ENCODE data around the gene IRF2BP1.

IRF2BP1 gene

GRCh38 chr19:45860359-45861259, 25.3 kb downstream of the IRF2BP1 start:
- DNase-seq (ENCODE audit: low read depth in 2 of 2), result no peak

DNA sequence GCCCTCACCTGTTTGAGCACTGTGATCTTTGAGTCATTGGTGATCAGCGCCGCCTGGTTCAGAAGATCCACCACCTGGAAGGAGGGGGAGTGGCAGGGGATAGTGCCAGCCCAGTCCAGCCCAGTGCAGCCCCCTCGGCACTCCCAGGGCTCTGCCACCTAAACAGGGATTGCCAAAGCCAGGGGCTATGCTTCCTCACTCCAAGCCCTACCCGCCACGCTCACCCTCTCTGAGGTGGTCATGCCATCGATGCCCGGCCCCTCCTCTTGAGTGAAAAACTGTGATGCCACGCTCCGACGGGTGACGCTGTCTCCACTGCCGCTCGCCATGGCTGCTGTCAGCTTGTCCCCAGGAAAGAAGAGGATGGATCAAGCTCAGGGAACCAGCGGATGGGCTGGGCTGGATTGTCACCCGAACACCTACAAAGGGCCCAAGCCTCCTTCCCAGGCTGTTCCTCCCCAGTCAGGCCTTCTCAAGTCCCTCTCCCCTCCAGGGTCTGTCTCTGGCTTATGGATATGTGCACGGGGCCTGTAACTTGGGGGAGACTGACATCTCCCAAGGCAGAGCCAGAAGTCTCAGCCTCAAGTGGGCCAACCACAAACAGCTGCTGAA, 31.7 kb downstream of the IRF2BP1 start:
- no peak for DNase-seq (ENCODE audit: low read depth in 2 of 2)

DNA sequence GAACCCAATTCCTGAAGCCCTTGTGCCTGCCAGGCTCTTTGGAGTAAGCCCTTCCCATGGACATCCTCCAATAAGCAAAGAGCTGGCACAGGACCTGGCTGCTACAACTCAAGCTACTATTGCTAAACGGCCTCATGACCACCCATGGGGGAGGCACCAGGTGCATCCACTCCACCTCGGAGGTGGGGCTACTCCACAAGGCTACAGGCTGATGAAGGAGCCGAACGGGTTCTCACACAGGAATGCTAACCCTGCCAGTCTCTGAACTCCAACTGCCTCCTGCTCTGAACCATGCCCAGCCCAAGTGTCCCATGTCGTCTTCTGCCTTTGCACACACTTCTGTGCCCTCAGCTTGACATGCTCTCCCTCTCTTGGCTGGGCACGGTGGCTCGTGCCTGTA, 33.0 kb downstream of the IRF2BP1 start:
- DNase-seq (ENCODE audit: low read depth in 2 of 2), result no peak

DNA sequence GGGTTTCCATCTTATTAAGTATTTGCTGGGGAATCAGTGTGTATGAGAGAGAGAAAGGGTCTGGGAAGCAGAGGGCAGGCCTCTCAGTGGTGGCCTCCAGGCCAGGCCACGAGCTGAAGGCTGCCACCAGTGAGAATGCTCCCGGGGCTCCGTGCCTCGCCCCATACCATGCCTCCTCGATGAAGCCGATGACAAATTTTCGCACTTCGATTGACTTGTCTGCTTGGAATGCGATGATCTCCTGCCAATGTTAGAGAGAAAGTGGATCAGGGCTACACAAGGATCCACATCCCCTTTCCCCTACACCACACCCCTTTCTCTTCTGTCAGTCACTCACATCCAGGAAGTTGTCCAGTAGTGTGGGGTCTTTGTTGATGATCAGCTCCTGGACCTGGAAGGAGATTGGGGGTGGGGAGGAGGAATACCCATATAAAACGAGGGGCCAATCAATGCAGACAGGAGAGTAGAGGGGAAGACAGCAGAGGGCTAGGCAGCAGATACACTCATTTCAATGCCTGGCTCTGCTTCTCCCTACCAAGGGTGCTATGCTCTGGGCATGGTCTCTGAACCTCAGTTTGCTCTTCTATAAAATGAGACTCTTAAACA, 33.7 kb downstream of the IRF2BP1 start:
- no peak for DNase-seq (ENCODE audit: low read depth in 2 of 2)

- no peak for DNase-seq (ENCODE audit: low read depth in 2 of 2)
Measured at GRCh38 chr19:45848922-45849321, 37.0 kb downstream of the IRF2BP1 start.

DNA sequence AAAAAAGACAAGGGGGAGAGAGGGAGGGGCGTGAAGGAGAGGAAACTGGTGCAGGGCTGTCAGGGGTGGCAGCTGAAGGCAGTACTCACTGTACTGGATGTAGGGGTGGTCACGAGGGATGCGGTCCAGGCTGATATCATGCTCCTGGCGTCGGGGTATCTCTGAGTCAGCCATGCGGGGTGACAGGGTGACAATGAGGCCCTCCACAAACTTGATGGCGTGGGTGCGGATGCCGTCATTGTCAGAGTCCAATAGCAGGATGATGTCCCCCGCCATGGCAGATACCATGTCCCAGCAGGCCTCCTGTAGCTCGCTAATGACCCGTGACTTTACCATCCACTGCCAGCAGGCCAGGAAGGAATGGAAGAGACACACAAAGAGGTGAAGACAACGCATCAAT, 38.3 kb downstream of the IRF2BP1 start:
- no peak for DNase-seq (ENCODE audit: low read depth in 2 of 2)

DNA sequence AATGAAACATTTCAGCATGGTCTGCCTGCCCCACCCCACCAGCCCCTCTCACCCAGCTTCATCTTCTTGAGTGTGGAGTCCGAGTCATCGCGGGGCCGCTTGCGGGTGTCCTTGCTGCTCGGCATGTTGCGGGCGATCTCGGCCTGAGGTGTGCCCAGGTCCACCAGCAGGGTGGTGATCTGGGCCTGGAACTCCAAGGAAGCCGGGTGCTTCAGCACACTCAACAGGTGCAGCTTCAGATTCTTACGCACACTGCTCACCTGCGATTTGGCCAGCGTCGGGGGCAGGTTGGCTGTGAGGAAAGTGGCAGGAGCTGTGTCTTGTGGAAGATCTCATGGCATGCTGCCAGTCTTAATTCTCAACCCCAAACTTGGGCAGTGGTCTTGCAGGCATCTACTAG, 43.7 kb downstream of the IRF2BP1 start:
- DNase-seq (ENCODE audit: low read depth in 2 of 2), result no peak

DNA sequence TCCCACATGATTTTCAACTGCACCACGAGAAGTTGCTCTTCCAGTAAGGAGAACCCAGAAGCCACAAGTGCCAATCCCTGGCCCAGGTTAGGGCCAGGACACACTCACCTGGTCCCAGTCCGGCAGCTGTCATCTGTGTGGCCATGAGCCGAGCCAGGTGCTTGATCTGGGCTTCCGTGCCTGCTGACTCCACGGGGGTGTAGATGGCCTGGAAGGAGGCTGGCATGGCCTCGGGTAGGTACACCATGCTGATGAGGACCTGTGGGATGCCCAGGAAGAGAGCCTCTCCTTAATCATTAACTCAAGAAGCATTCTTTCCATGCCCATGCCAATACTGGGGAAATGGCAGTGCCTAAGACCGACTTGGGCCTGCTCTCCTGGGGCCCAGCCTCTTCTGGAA, 51.0 kb downstream of the IRF2BP1 start:
- DNase-seq (ENCODE audit: low read depth in 2 of 2), result no peak
